Astrocyte (in vitro differentiated cells and primary cell): ENCODE data around the gene IL1R1. TPM values are rescaled to one million over a fixed set of nuclear protein-coding genes. Genes with fewer than 3 reads are reported as not detected.
A peak's percentile ranks its signal among the peaks of the same experiment; 100 is the strongest.

Experiments used
- DNase-seq: peaks from one replicate; pipeline ENCODE4 v3.0.0-alpha.2; 2010; ENCODE audit warnings: low read depth
- FAIRE-seq: peaks from 2 replicates; lab custom pipeline; 2011; peaks lifted over from hg19 to GRCh38; lab: Jason Lieb, UNC
- H2AFZ ChIP-seq: 2 replicates; pipeline ENCODE4 v1.6.0; 2012; ENCODE audit warnings: low read depth, low read length, inconsistent platforms
- H3K27ac ChIP-seq: 2 replicates; pipeline ENCODE4 v1.5.1; 2011; ENCODE audit warnings: low read depth, low read length, inconsistent platforms
- H3K27me3 ChIP-seq: 2 replicates; pipeline ENCODE4 v1.6.0; 2011; ENCODE audit warnings: low read length, inconsistent platforms; ENCODE audit not compliant: insufficient read depth
- H3K36me3 ChIP-seq: 2 replicates; pipeline ENCODE4 v1.5.1; 2011; ENCODE audit warnings: low read length, inconsistent platforms; ENCODE audit not compliant: insufficient read depth
- H3K4me1 ChIP-seq: 2 replicates; pipeline ENCODE4 v1.5.1; 2011; ENCODE audit warnings: low read length, inconsistent platforms; ENCODE audit not compliant: insufficient read depth
- H3K4me2 ChIP-seq: 2 replicates; pipeline ENCODE4 v1.6.0; 2012; ENCODE audit warnings: low read length, inconsistent platforms
- H3K4me3 ChIP-seq: 2 replicates; pipeline ENCODE4 v1.5.1; 2011; ENCODE audit warnings: low read depth, mild to moderate bottlenecking, low read length, inconsistent platforms; ENCODE audit not compliant: insufficient read depth
- H3K79me2 ChIP-seq: 2 replicates; pipeline ENCODE4 v1.6.0; 2012; ENCODE audit warnings: mild to moderate bottlenecking, low read length, inconsistent platforms; ENCODE audit not compliant: insufficient read depth
- H3K9ac ChIP-seq: 2 replicates; pipeline ENCODE4 v1.6.0; 2012; ENCODE audit warnings: mild to moderate bottlenecking, low read length, inconsistent platforms
- H3K9me3 ChIP-seq: 2 replicates; pipeline ENCODE4 v1.5.1; 2012; ENCODE audit warnings: low read depth, mild to moderate bottlenecking, low read length, inconsistent platforms; ENCODE audit not compliant: insufficient read depth
- H4K20me1 ChIP-seq: 2 replicates; pipeline ENCODE4 v1.6.0; 2012; ENCODE audit warnings: low read length, inconsistent platforms; ENCODE audit not compliant: insufficient read depth
- H3K27ac Mint-ChIP-seq: one replicate; pipeline ENCODE4 v1.8.0; 2021; ENCODE audit warnings: mild to moderate bottlenecking, mixed read lengths; ENCODE audit not compliant: unreplicated experiment
- H3K27me3 Mint-ChIP-seq: one replicate; pipeline ENCODE4 v1.8.0; 2021; ENCODE audit warnings: low read depth, mixed read lengths; ENCODE audit not compliant: unreplicated experiment
- H3K36me3 Mint-ChIP-seq: one replicate; pipeline ENCODE4 v1.8.0; 2021; ENCODE audit warnings: low read depth, mixed read lengths; ENCODE audit not compliant: unreplicated experiment
- H3K4me1 Mint-ChIP-seq: one replicate; pipeline ENCODE4 v1.8.0; 2021; ENCODE audit warnings: low read depth, mixed read lengths; ENCODE audit not compliant: unreplicated experiment
- H3K4me3 Mint-ChIP-seq: one replicate; pipeline ENCODE4 v1.8.0; 2021; ENCODE audit warnings: mild to moderate bottlenecking, moderate library complexity, mixed read lengths; ENCODE audit not compliant: unreplicated experiment
- H3K9me3 Mint-ChIP-seq: one replicate; pipeline ENCODE4 v1.8.0; 2021; ENCODE audit warnings: mild to moderate bottlenecking, mixed read lengths; ENCODE audit not compliant: unreplicated experiment
- EZH2 ChIP-seq: IDR thresholded peaks from 2 replicates; pipeline ENCODE4 v1.6.1; 2012; ENCODE audit warnings: mild to moderate bottlenecking, low read length, inconsistent platforms; ENCODE audit not compliant: insufficient read depth
- total RNA-seq: library from RNA; stranded (reverse); gene quantifications from 2 replicates; pipeline ENCODE4 v1.2.1, GENCODE V29; 2021
- TF ChIP-seq, protein P1 (sequence below): IDR thresholded peaks from 2 replicates; pipeline ENCODE4 v1.5.1; 2011; ENCODE audit warnings: low read depth, mild to moderate bottlenecking, inconsistent platforms, low read length, moderate library complexity; ENCODE audit not compliant: insufficient read depth

IL1R1 gene
- total RNA-seq, 1 donor from 2014 or later = 7.5 TPM

DNA sequence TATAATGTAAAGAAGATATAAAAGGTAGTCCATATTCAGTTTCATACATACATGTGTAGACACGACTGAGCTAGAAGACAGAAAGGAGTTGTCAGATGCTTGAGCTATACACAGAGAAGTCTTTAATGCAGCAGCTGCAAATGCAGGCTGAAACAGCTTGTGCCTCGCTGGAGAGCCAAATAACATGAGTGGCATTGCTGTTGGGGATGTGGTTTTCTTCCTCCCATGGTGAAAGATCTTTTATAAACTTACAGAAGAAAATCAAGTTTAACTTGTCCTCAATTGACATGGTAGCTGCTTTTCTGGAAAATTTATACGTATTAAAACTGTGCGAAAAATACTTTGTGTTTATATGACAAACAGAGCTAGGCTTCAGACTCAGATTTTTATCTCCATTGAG lies 16.4 kb upstream of the IL1R1 start:
- Histone ChIP-seq H3K79me2 (no peaks in the 10 kb centered on the region), H3K27ac (no peak overlapping the region), H3K27me3 (no peaks in the 10 kb centered on the region), H3K36me3 (no peaks in the 10 kb centered on the region), H3K4me1 (peaks cover 34% of the 10 kb centered on the region), H4K20me1 (no peaks in the 10 kb centered on the region), H3K4me3 (no peak overlapping the region), H3K9me3 (no peaks in the 10 kb centered on the region), H2AFZ (no peak overlapping the region), H3K4me2 (no peak overlapping the region), H3K9ac (no peak overlapping the region)
- H3K27me3 Mint-ChIP-seq = no peaks in the 10 kb centered on the region
- H3K4me1 Mint-ChIP-seq = peaks cover 39% of the 10 kb centered on the region
- no peak overlapping the region for H3K4me3 Mint-ChIP-seq
- DNase-seq = no peak
- TF ChIP-seq, protein P1, sequence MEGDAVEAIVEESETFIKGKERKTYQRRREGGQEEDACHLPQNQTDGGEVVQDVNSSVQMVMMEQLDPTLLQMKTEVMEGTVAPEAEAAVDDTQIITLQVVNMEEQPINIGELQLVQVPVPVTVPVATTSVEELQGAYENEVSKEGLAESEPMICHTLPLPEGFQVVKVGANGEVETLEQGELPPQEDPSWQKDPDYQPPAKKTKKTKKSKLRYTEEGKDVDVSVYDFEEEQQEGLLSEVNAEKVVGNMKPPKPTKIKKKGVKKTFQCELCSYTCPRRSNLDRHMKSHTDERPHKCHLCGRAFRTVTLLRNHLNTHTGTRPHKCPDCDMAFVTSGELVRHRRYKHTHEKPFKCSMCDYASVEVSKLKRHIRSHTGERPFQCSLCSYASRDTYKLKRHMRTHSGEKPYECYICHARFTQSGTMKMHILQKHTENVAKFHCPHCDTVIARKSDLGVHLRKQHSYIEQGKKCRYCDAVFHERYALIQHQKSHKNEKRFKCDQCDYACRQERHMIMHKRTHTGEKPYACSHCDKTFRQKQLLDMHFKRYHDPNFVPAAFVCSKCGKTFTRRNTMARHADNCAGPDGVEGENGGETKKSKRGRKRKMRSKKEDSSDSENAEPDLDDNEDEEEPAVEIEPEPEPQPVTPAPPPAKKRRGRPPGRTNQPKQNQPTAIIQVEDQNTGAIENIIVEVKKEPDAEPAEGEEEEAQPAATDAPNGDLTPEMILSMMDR = no peak
- TF ChIP-seq EZH2 = no peak
- no peak for FAIRE-seq
- H3K9me3 Mint-ChIP-seq = peaks cover 1% of the 10 kb centered on the region
- no peaks in the 10 kb centered on the region for H3K36me3 Mint-ChIP-seq
- H3K27ac Mint-ChIP-seq = no peak overlapping the region

DNA sequence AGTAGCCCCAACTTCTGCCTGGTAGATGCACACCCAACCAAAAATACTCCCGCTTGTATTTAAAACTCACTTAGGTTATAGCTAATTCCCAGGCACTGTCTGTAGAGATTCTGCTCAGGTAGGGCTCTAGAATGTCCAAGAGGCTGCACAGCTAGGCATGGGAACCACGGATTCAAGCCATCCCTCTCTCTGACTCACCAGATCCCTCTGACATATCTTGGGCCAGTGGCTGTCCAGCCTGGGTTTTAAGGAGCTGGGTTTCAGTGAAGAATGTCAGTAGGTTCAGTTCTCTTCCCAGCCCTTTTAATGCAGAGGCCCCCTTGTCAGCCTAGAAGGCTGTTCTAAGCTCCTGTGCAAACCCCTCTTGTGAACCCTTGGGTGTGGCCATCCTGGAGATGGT lies 15.9 kb upstream of the IL1R1 start:
- peak overlapping the region; percentile 68 for H3K9ac ChIP-seq
- no peak for FAIRE-seq

DNA sequence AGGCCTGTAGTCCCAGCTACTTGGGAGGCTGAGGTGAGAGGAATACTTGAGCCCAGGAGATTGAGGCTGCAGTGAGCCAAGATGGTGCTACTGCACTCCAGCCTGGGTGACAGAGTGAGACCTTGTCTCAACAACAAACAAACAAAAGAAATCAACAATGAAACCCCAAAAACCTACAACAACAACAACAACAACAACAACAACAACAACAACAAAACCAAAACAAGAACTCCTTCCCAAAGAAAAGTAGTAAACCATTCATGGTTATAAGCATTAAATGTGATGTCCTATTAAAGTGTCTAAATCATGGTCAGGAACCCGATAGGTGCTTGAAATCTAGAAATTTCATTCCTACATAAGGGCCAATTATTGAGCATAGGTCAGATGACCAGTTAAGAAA lies 13.5 kb upstream of the IL1R1 start:
- H3K4me1 Mint-ChIP-seq = peaks cover 26% of the 10 kb centered on the region
- Histone ChIP-seq H2AFZ (no peak overlapping the region), H3K79me2 (no peaks in the 10 kb centered on the region), H3K4me3 (no peak overlapping the region), H3K27ac (no peak overlapping the region), H3K9me3 (no peaks in the 10 kb centered on the region), H3K4me1 (peaks cover 19% of the 10 kb centered on the region), H3K4me2 (no peak overlapping the region), H3K36me3 (no peaks in the 10 kb centered on the region), H4K20me1 (no peaks in the 10 kb centered on the region), H3K27me3 (no peaks in the 10 kb centered on the region), H3K9ac (no peak overlapping the region)
- H3K27me3 Mint-ChIP-seq = no peaks in the 10 kb centered on the region
- DNase-seq (no peak), FAIRE-seq (no peak)
- H3K27ac Mint-ChIP-seq = no peak overlapping the region
- no peak overlapping the region for H3K4me3 Mint-ChIP-seq
- no peaks in the 10 kb centered on the region for H3K36me3 Mint-ChIP-seq
- TF ChIP-seq EZH2 = no peak
- TF ChIP-seq, protein P1 = no peak
- peaks cover 5% of the 10 kb centered on the region for H3K9me3 Mint-ChIP-seq

More for the DNA sequence above, 15.9 kb upstream of the IL1R1 start:
- no peaks in the 10 kb centered on the region for H3K36me3 ChIP-seq
- TF ChIP-seq EZH2 = no peak
- TF ChIP-seq, protein P1 = no peak
- no peak overlapping the region for H3K4me3 ChIP-seq
- Mint-ChIP-seq H3K4me3 (no peak overlapping the region), H3K9me3 (peaks cover 5% of the 10 kb centered on the region), H3K27ac (peak overlapping the region; percentile 75), H3K36me3 (no peaks in the 10 kb centered on the region), H3K4me1 (peaks cover 36% of the 10 kb centered on the region), H3K27me3 (no peaks in the 10 kb centered on the region)
- peak overlapping the region; percentile 90 for H3K27ac ChIP-seq
- H3K27me3 ChIP-seq = no peaks in the 10 kb centered on the region
- no peaks in the 10 kb centered on the region for H3K79me2 ChIP-seq
- no peak overlapping the region for H2AFZ ChIP-seq
- peak overlapping the region; percentile 6 for H3K4me2 ChIP-seq
- H4K20me1 ChIP-seq = no peaks in the 10 kb centered on the region
- DNase-seq = peak; percentile 72
- H3K4me1 ChIP-seq = peaks cover 29% of the 10 kb centered on the region
- no peaks in the 10 kb centered on the region for H3K9me3 ChIP-seq
